NCI-H510A (cell line): ENCODE data around the gene MED12L.
"Not testable (repeated sequence)": the region's sequence is repeated elsewhere in the genome, so short reads cannot be mapped to it uniquely, and the experiment has no call there.

Experiments used
- DNase-seq: peaks from one replicate; lab custom pipeline; 2025; lab: John Stamatoyannopoulos, UW

MED12L gene

GRCh38 chr3:151236736-151237135 is 151.3 kb downstream of the MED12L start:
- DNase-seq, result no peak

GRCh38 chr3:151242006-151242405 is 156.5 kb downstream of the MED12L start:
- DNase-seq, result not testable (repeated sequence)

GRCh38 chr3:151248772-151249337 is 163.4 kb downstream of the MED12L start:
- DNase-seq, result no peak

GRCh38 chr3:151256749-151257148 is 171.3 kb downstream of the MED12L start:
- no peak for DNase-seq

- no peak for DNase-seq
Observed at GRCh38 chr3:151259664-151260063, 174.2 kb downstream of the MED12L start.

GRCh38 chr3:151262871-151263525 is 177.5 kb downstream of the MED12L start:
- no peak for DNase-seq

GRCh38 chr3:151264605-151265004 is 179.1 kb downstream of the MED12L start:
- no peak for DNase-seq

GRCh38 chr3:151265166-151265565 is 179.7 kb downstream of the MED12L start:
- DNase-seq, result no peak

- DNase-seq, result no peak
Observed at GRCh38 chr3:151265866-151266265, 180.4 kb downstream of the MED12L start.

GRCh38 chr3:151267066-151267465 is 181.6 kb downstream of the MED12L start:
- no peak for DNase-seq

GRCh38 chr3:151268267-151269235 is 183.1 kb downstream of the MED12L start:
- DNase-seq, result no peak

GRCh38 chr3:151269631-151270030 is 184.2 kb downstream of the MED12L start:
- DNase-seq, result no peak

GRCh38 chr3:151275091-151275490 is 189.6 kb downstream of the MED12L start:
- no peak for DNase-seq

GRCh38 chr3:151276038-151276686 is 190.7 kb downstream of the MED12L start:
- DNase-seq, result no peak

GRCh38 chr3:151276687-151277042 is 191.2 kb downstream of the MED12L start:
- no peak for DNase-seq

- DNase-seq, result no peak
Observed at GRCh38 chr3:151278230-151278629, 192.8 kb downstream of the MED12L start, which contains the start of gene P2RY14. Gene P2RY14 (minus strand): TSS chr3:151278542. CDS start chr3:151214316, 64,226 bp downstream.

GRCh38 chr3:151281671-151282324 is 196.3 kb downstream of the MED12L start:
- DNase-seq, result no peak

GRCh38 chr3:151282921-151283320 is 197.5 kb downstream of the MED12L start:
- no peak for DNase-seq

GRCh38 chr3:151283387-151283786 is 197.9 kb downstream of the MED12L start:
- no peak for DNase-seq

GRCh38 chr3:151283907-151284461 is 198.5 kb downstream of the MED12L start:
- DNase-seq, result no peak

GRCh38 chr3:151285940-151286339 is 200.5 kb downstream of the MED12L start:
- no peak for DNase-seq
